ENCODE results near the gene CRYGS.

- TF ChIP-seq CTCF (IDR thresholded peaks at IDR 0.05 in 8 of 11, conservative IDR thresholded peaks at IDR 0.05 in 3 of 11) (no peak), POLR2A (IDR thresholded peaks at IDR 0.05) (no peak), POLR2AphosphoS5 (IDR thresholded peaks at IDR 0.05) (no peak)
These were observed 20.7 kb downstream of the CRYGS start for GRCh38 chr3:186523434-186523833.

Data from spleen (tissue), 7 donors.